H1 (cell line): ENCODE data around the gene MTO1. TPM values are rescaled to one million over a fixed set of nuclear protein-coding genes. Genes with fewer than 3 reads are reported as not detected.

Source experiments
- CTCF ChIA-PET: fragments of 300-600 bp; sonication (Branson Sonifier 250); formaldehyde crosslinking; loops from one replicate; lab custom pipeline; 2021; ENCODE audit not compliant: partially characterized antibody; lab: Charles Lee
- POLR2A ChIA-PET: fragments of 300-600 bp; sonication (Branson Sonifier 250); formaldehyde crosslinking; loops from one replicate; lab custom pipeline; 2021; ENCODE audit warnings: inconsistent platforms; ENCODE audit not compliant: partially characterized antibody; lab: Charles Lee
- DNase-seq, 2 experiments: peaks; one replicate each; pipeline versions ENCODE4 v3.0.0 to v3.0.0-alpha.2; 2010 to 2022; ENCODE audit warnings: low spot score in 2 of 2, low read depth in 1 of 2, mixed read lengths in 1 of 2
- FAIRE-seq: peaks from 2 replicates; lab custom pipeline; 2011; peaks lifted over from hg19 to GRCh38; lab: Jason Lieb, UNC
- H2AFZ ChIP-seq: 2 replicates; pipeline ENCODE4 v1.8.1; 2012; ENCODE audit warnings: low read length, inconsistent platforms
- H2AK5ac ChIP-seq: 2 replicates; pipeline ENCODE4 v1.6.1; 2013; ENCODE audit warnings: low read depth, low read length
- H2BK120ac ChIP-seq: replicated peaks from 2 replicates; pipeline ENCODE3; 2013; ENCODE audit warnings: low read depth, low read length, inconsistent platforms
- H2BK12ac ChIP-seq: 2 replicates; pipeline ENCODE4 v1.6.1; 2013; ENCODE audit warnings: low read depth, low read length
- H2BK15ac ChIP-seq: 2 replicates; pipeline ENCODE4 v1.6.1; 2013; ENCODE audit warnings: low read length
- H2BK20ac ChIP-seq: 2 replicates; pipeline ENCODE4 v1.6.1; 2013; ENCODE audit warnings: low read length
- H2BK5ac ChIP-seq: 2 replicates; pipeline ENCODE4 v1.6.1; 2013; ENCODE audit warnings: low read depth, low read length
- H3K14ac ChIP-seq: 2 replicates; pipeline ENCODE4 v1.6.1; 2013; ENCODE audit warnings: inconsistent platforms; ENCODE audit not compliant: insufficient read length
- H3K18ac ChIP-seq: 2 replicates; pipeline ENCODE4 v1.6.1; 2013; ENCODE audit warnings: low read length; ENCODE audit errors: extremely low read depth
- H3K23ac ChIP-seq: 2 replicates; pipeline ENCODE4 v1.6.1; 2013; ENCODE audit warnings: inconsistent platforms; ENCODE audit not compliant: insufficient read length
- H3K23me2 ChIP-seq: 2 replicates; pipeline ENCODE4 v1.6.1; 2013; ENCODE audit warnings: low read depth, low read length
- H3K27ac ChIP-seq: 2 replicates; pipeline ENCODE4 v1.6.1; 2011; ENCODE audit warnings: low read depth, low read length, inconsistent platforms
- H3K27me3 ChIP-seq, 4 experiments: replicated peaks in 1 of 4; 1 replicate in 1 of 4; 2 replicates in 3 of 4; pipeline versions ENCODE4 v1.6.1 to v1.8.1; 2011 to 2013; ENCODE audit warnings: low read length in 3 of 4, mild to moderate bottlenecking in 3 of 4, inconsistent platforms in 2 of 4, mixed read lengths in 2 of 4, moderate library complexity in 1 of 4; ENCODE audit not compliant: control insufficient read depth in 3 of 4, insufficient read depth in 3 of 4; ENCODE audit errors: extremely low read depth in 1 of 4
- H3K36me3 ChIP-seq, 4 experiments: 2 replicates each; pipeline versions ENCODE4 v1.6.1 to v1.8.1; 2011 to 2013; ENCODE audit warnings: mild to moderate bottlenecking in 4 of 4, low read length in 3 of 4, moderate library complexity in 2 of 4, control low read depth in 1 of 4, inconsistent platforms in 1 of 4; ENCODE audit not compliant: insufficient read depth in 4 of 4, control insufficient read depth in 2 of 4
- H3K4ac ChIP-seq: replicated peaks from 2 replicates; pipeline ENCODE3; 2013; ENCODE audit warnings: low read length, low read depth, mixed read lengths, inconsistent platforms; ENCODE audit not compliant: insufficient read length
- H3K4me1 ChIP-seq, 4 experiments: replicated peaks in 1 of 4; 1 replicate in 1 of 4; 2 replicates in 3 of 4; pipeline versions ENCODE4 v1.6.1 to v1.8.1; 2011 to 2013; ENCODE audit warnings: low read length in 3 of 4, inconsistent platforms in 2 of 4, mixed read lengths in 1 of 4; ENCODE audit not compliant: insufficient read depth in 4 of 4, control insufficient read depth in 3 of 4
- H3K4me2 ChIP-seq, 2 experiments: 2 replicates each; pipeline versions ENCODE4 v1.6.1 to v1.8.1; 2011 to 2013; ENCODE audit warnings: low read depth in 2 of 2, low read length in 2 of 2, control low read depth in 1 of 2, inconsistent platforms in 1 of 2, mild to moderate bottlenecking in 1 of 2; ENCODE audit not compliant: insufficient read depth in 1 of 2
- H3K4me3 ChIP-seq, 4 experiments: fragments of 200-600, 300-600 bp in 1 of 4; sonication (generic), shearing (Covaris generic), sonication (Bioruptor Twin) in 1 of 4; 2 replicates each; pipeline versions ENCODE4 v1.5.1 to v1.8.1; 2011 to 2016; ENCODE audit warnings: low read length in 4 of 4, low read depth in 3 of 4, control low read depth in 2 of 4, inconsistent platforms in 2 of 4, mild to moderate bottlenecking in 2 of 4, mixed read lengths in 1 of 4, moderate library complexity in 1 of 4; ENCODE audit not compliant: insufficient read depth in 2 of 4; ENCODE audit errors: extremely low read depth in 1 of 4
- H3K56ac ChIP-seq: replicated peaks from 2 replicates; pipeline ENCODE3; 2013; ENCODE audit warnings: low read depth, mild to moderate bottlenecking, mixed read lengths, low read length, inconsistent platforms; ENCODE audit not compliant: insufficient read length
- H3K79me1 ChIP-seq: 2 replicates; pipeline ENCODE4 v1.6.1; 2013; ENCODE audit warnings: low read depth, low read length, control low read depth
- H3K79me2 ChIP-seq, 2 experiments: 2 replicates each; pipeline versions ENCODE4 v1.6.1 to v1.8.1; 2012 to 2013; ENCODE audit warnings: low read length in 2 of 2, mild to moderate bottlenecking in 2 of 2, inconsistent platforms in 1 of 2; ENCODE audit not compliant: insufficient read depth in 2 of 2, control insufficient read depth in 1 of 2
- H3K9ac ChIP-seq, 4 experiments: replicated peaks in 1 of 4; 1 replicate in 1 of 4; 2 replicates in 3 of 4; pipeline versions ENCODE4 v1.6.1 to v1.8.1; 2011 to 2013; ENCODE audit warnings: low read depth in 3 of 4, low read length in 3 of 4, control low read depth in 2 of 4, mild to moderate bottlenecking in 2 of 4, moderate library complexity in 2 of 4, inconsistent platforms in 1 of 4; ENCODE audit errors: extremely low read depth in 1 of 4
- H3K9me3 ChIP-seq, 2 experiments: 2 replicates each; pipeline versions ENCODE4 v1.6.1 to v1.8.1; 2012 to 2013; ENCODE audit warnings: mild to moderate bottlenecking in 2 of 2, moderate library complexity in 2 of 2, control low read depth in 1 of 2, inconsistent platforms in 1 of 2, low read depth in 1 of 2, low read length in 1 of 2, mixed read lengths in 1 of 2; ENCODE audit not compliant: insufficient read depth in 2 of 2
- H4K20me1 ChIP-seq, 2 experiments: replicated peaks in 1 of 2; 2 replicates each; pipeline versions ENCODE3 to v1.8.1; 2011 to 2013; ENCODE audit warnings: inconsistent platforms in 2 of 2, low read length in 2 of 2, mild to moderate bottlenecking in 1 of 2; ENCODE audit not compliant: insufficient read depth in 2 of 2, control insufficient read depth in 1 of 2
- H4K5ac ChIP-seq: 2 replicates; pipeline ENCODE4 v1.6.1; 2013; ENCODE audit warnings: low read length, low read depth, mixed read lengths, inconsistent platforms; ENCODE audit not compliant: insufficient read length
- H4K8ac ChIP-seq: 2 replicates; pipeline ENCODE4 v1.8.0; 2013; ENCODE audit warnings: mild to moderate bottlenecking, moderate library complexity, low read length, inconsistent platforms; ENCODE audit not compliant: insufficient read depth; ENCODE audit errors: extremely low read depth
- H4K91ac ChIP-seq: replicated peaks from 2 replicates; pipeline ENCODE3; 2013; ENCODE audit warnings: low read length, mixed read lengths, inconsistent platforms; ENCODE audit not compliant: insufficient read length
- CHD1 ChIP-seq: IDR thresholded peaks from 2 replicates; pipeline ENCODE4 v1.6.1; 2012; ENCODE audit warnings: low read depth, low read length, improper control_type of control experiment
- CREB1 ChIP-seq: IDR thresholded peaks from 2 replicates; pipeline ENCODE4 v1.6.1; 2012; ENCODE audit warnings: inconsistent platforms
- EP300 ChIP-seq, 2 experiments: IDR thresholded peaks; 1 replicate in 1 of 2; 2 replicates in 1 of 2; pipeline ENCODE4 v1.6.1; 2011 to 2012; ENCODE audit warnings: low read depth in 2 of 2, low read length in 2 of 2, mild to moderate bottlenecking in 2 of 2, borderline replicate concordance in 1 of 2, inconsistent platforms in 1 of 2, moderate library complexity in 1 of 2
- JUND ChIP-seq: IDR thresholded peaks from 2 replicates; pipeline ENCODE4 v1.6.1; 2011; ENCODE audit warnings: mild to moderate bottlenecking, improper control_type of control experiment, low read length
- KDM1A ChIP-seq: fragments of 200-600, 300-600 bp; sonication (generic); IDR thresholded peaks from 2 replicates; pipeline ENCODE4 v1.7.1; 2016; ENCODE audit warnings: mild to moderate bottlenecking, low read length, borderline replicate concordance
- NANOG ChIP-seq: IDR thresholded peaks from 2 replicates; pipeline ENCODE4 v1.6.1; 2011; ENCODE audit warnings: low read length, low read depth, mild to moderate bottlenecking, inconsistent platforms; ENCODE audit not compliant: insufficient read depth, poor library complexity, severe bottlenecking
- POLR2A ChIP-seq, 2 experiments: IDR thresholded peaks; 1 replicate in 1 of 2; 2 replicates in 1 of 2; pipeline ENCODE4 v1.6.1; 2011; ENCODE audit warnings: low read depth in 2 of 2, low read length in 2 of 2, mild to moderate bottlenecking in 2 of 2; ENCODE audit errors: control extremely low read depth in 1 of 2
- RFX5 ChIP-seq: IDR thresholded peaks from 2 replicates; pipeline ENCODE4 v1.6.1; 2011; ENCODE audit warnings: low read depth, low read length, improper control_type of control experiment, borderline replicate concordance
- RNF2 ChIP-seq: fragments of 200-900, 300-1000 bp; sonication (generic); IDR thresholded peaks from 2 replicates; pipeline ENCODE4 v1.7.1; 2016; ENCODE audit warnings: borderline replicate concordance, low read depth, mild to moderate bottlenecking, antibody characterized with exemption, low read length; ENCODE audit not compliant: poor library complexity, severe bottlenecking; ENCODE audit errors: missing control alignments
- SAP30 ChIP-seq: fragments of 300-600 bp; sonication (generic); IDR thresholded peaks from 2 replicates; pipeline ENCODE4 v1.7.1; 2012; ENCODE audit warnings: low read length, moderate library complexity, mild to moderate bottlenecking, inconsistent platforms; ENCODE audit not compliant: insufficient read depth, insufficient replicate concordance
- TAF1 ChIP-seq: IDR thresholded peaks from 2 replicates; pipeline ENCODE4 v1.6.1; 2011; ENCODE audit warnings: mild to moderate bottlenecking, low read depth, low read length
- ZNF274 ChIP-seq: IDR thresholded peaks from 2 replicates; pipeline ENCODE4 v1.7.0; 2012; ENCODE audit warnings: low read length, borderline replicate concordance; ENCODE audit errors: extremely low read depth
- WGBS, 2 experiments: shearing (Covaris generic) in 1 of 2; methylation state at CpG; one replicate each; pipeline versions ENCODE4 v1.1.6 to v1.1.7; 2013 to 2015; ENCODE audit warnings: low lambda C conversion rate in 2 of 2, mixed read lengths in 2 of 2, inconsistent platforms in 1 of 2, low coverage in 1 of 2, missing lambda C conversion rate in 1 of 2; ENCODE audit not compliant: insufficient replicate concordance in 2 of 2, insufficient coverage in 1 of 2, insufficient read length in 1 of 2; ENCODE audit errors: extremely low coverage in 1 of 2, missing lambda C conversion rate in 1 of 2; 5-methylcytosine and 5-hydroxymethylcytosine counted together
- polyA plus RNA-seq, 7 experiments: library from polyadenylated mRNA; depleted of rRNA in 3 of 7; stranded (reverse) in 5 of 7; unstranded in 2 of 7; fragments of >200 nt in 5 of 7; fragments of 200-250 nt in 2 of 7; gene quantifications; 1 replicate in 5 of 7; 2 replicates in 1 of 7; 4 replicates in 1 of 7; pipeline versions ENCODE4 v1.2.1 to v1.2.3, GENCODE V29; 2011 to 2013; ENCODE audit warnings: missing spikeins in 2 of 7, mixed read lengths in 2 of 7
- total RNA-seq: library from RNA; stranded (reverse); fragmentation: NEBNext Ultra II Directional; extraction: Animal tissue kit (Norgen Biotek cat#: 25700); gene quantifications from 2 replicates; pipeline ENCODE4 v1.2.1, GENCODE V29; 2021
- TF ChIP-seq, protein P1 (sequence below): IDR thresholded peaks from 2 replicates; pipeline ENCODE4 v1.6.1; 2011; ENCODE audit warnings: low read length, improper control_type of control experiment

Gene MTO1
- total and polyA plus RNA-seq, 2 of the 8 experiments (the other 6 are each of a cell fraction or from before 2014, with no cell fraction given) = 20.9 to 31.6 TPM

DNA sequence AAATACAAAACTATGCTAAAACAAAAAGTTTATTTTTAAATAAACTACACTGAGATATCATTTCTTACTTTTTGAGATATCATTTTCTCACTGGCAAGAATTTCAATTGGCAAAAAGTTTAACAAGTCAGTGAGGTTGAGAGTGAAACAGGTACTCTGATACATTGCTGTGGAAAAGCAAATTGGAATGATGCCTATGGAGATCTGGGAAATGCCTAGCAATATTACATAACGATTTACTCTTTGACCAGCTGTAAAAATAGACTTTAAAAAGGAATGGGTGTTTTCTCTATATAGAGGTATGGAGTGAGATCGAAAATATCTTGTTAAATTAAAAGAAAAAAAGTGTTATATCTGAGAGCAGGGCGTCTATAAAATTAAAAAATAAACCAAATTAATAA is 26.3 kb upstream of the MTO1 start:
- DNase-seq = no peak
- H3K4me1 ChIP-seq = no peaks in the 10 kb centered on the region
- no peak overlapping the region for H2BK12ac ChIP-seq
- H4K5ac ChIP-seq = no peak overlapping the region
- no peaks in the 10 kb centered on the region for H3K9me3 ChIP-seq
- TF ChIP-seq CREB1 = no peak
- no peak for TF ChIP-seq KDM1A
- TF ChIP-seq SAP30 = no peak
- TF ChIP-seq EP300 (IDR thresholded peaks at IDR 0.05; ENCODE audit: borderline replicate concordance in 1 of 2, low read depth in 2 of 2, low read length in 2 of 2) = no peak
- TF ChIP-seq TAF1 = no peak
- TF ChIP-seq, protein P1, sequence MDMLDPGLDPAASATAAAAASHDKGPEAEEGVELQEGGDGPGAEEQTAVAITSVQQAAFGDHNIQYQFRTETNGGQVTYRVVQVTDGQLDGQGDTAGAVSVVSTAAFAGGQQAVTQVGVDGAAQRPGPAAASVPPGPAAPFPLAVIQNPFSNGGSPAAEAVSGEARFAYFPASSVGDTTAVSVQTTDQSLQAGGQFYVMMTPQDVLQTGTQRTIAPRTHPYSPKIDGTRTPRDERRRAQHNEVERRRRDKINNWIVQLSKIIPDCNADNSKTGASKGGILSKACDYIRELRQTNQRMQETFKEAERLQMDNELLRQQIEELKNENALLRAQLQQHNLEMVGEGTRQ = no peak
- no peak for TF ChIP-seq JUND
- no peak for TF ChIP-seq RFX5
- no peak for TF ChIP-seq NANOG
- no peak for TF ChIP-seq RNF2
- no peak for TF ChIP-seq CHD1
- no peak for TF ChIP-seq POLR2A (IDR thresholded peaks at IDR 0.05; ENCODE audit: control extremely low read depth in 1 of 2, low read depth in 2 of 2, low read length in 2 of 2)
- TF ChIP-seq ZNF274 = no peak
- H2AFZ ChIP-seq = no peak overlapping the region
- no peak overlapping the region for H3K18ac ChIP-seq
- ChIA-PET CTCF (interaction anchor here (0.6 kb wide), 1 partner anchor 1435 kb away, joined by 3 read pairs; no protein-coding TSS in a partner anchor), POLR2A (no interaction called here)
- H3K56ac ChIP-seq = no peak overlapping the region
- no peaks in the 10 kb centered on the region for H3K27me3 ChIP-seq
- H2BK5ac ChIP-seq = no peak overlapping the region
- H3K9ac ChIP-seq = no peak overlapping the region
- no peak overlapping the region for H4K91ac ChIP-seq
- H2BK15ac ChIP-seq = no peak overlapping the region
- H3K4me3 ChIP-seq = no peak overlapping the region
- no peaks in the 10 kb centered on the region for H4K20me1 ChIP-seq
- H3K23ac ChIP-seq = no peak overlapping the region
- H3K27ac ChIP-seq = no peak overlapping the region
- H3K79me1 ChIP-seq = no peaks in the 10 kb centered on the region
- no peak overlapping the region for H2BK20ac ChIP-seq
- H2BK120ac ChIP-seq = no peak overlapping the region
- no peaks in the 10 kb centered on the region for H3K79me2 ChIP-seq
- H3K36me3 ChIP-seq = peaks cover 0 to 2% (median 0%) of the 10 kb centered on the region in 4 experiments; a peak in 3 of 8 replicates
- no peak overlapping the region for H3K14ac ChIP-seq
- H3K4ac ChIP-seq = no peak overlapping the region
- no peak for FAIRE-seq
- no peak overlapping the region for H3K4me2 ChIP-seq
- no peaks in the 10 kb centered on the region for H3K23me2 ChIP-seq
- H4K8ac ChIP-seq = no peak overlapping the region
- H2AK5ac ChIP-seq = no peak overlapping the region
- 85% methylated on average over 3 of the region's 3 CpGs; no CpG with 5 or more reads in 1 of the 2 experiments for WGBS, 2 experiments
